Cardiac muscle cell (in vitro differentiated cells and primary cell): Measurements from ENCODE around the gene SPAG7. TPM values are rescaled to one million over a fixed set of nuclear protein-coding genes. Genes with fewer than 3 reads are reported as not detected.

ENCODE experiments used
- DNase-seq, 2 donors: peaks; one replicate each; pipeline versions ENCODE4 v3.0.0 to v3.0.0-alpha.2; 2010 to 2017; ENCODE audit warnings: low read depth in 1 of 2, low spot score in 1 of 2
- H3K27ac ChIP-seq: fragments of 200-600 bp; sonication (generic); 2 replicates; pipeline ENCODE4 v1.5.1; 2016
- H3K27me3 ChIP-seq: fragments of 200-600 bp; sonication (generic); 2 replicates; pipeline ENCODE4 v1.6.0; 2016; ENCODE audit warnings: control low read depth
- H3K36me3 ChIP-seq: fragments of 200-600 bp; sonication (generic); 2 replicates; pipeline ENCODE4 v1.5.1; 2016; ENCODE audit warnings: control low read depth
- H3K4me1 ChIP-seq: fragments of 200-600 bp; sonication (generic); 2 replicates; pipeline ENCODE4 v1.8.1; 2017; ENCODE audit warnings: low read depth, mild to moderate bottlenecking, mixed run types
- H3K4me3 ChIP-seq: fragments of 200-600 bp; sonication (generic); 2 replicates; pipeline ENCODE4 v1.5.1; 2016; ENCODE audit warnings: mild to moderate bottlenecking
- H3K9me3 ChIP-seq: fragments of 200-600 bp; sonication (generic); 2 replicates; pipeline ENCODE4 v1.5.1; 2017; ENCODE audit warnings: low read depth, mild to moderate bottlenecking, control low read depth
- CTCF ChIP-seq: IDR thresholded peaks from 2 replicates; pipeline ENCODE4 v1.5.1; 2012; ENCODE audit warnings: low read depth, mild to moderate bottlenecking, low read length
- polyA plus RNA-seq: library from polyadenylated mRNA; unstranded; fragments of >200 nt; fragmentation: Nextera tagmentation; extraction: Ambion mirVana; gene quantifications from 2 replicates; pipeline ENCODE4 v1.2.1, GENCODE V29; 2016
- total RNA-seq: library from RNA; depleted of rRNA; stranded (reverse); fragments of >200 nt; gene quantifications from 2 replicates; pipeline ENCODE4 v1.2.3, GENCODE V29; 2016

Gene SPAG7
- total and polyA plus RNA-seq, 2 experiments from 2014 or later = 227 to 399 TPM

GRCh38 chr17:5000237-5000639, 32.6 kb upstream of the SPAG7 start:
- TF ChIP-seq CTCF = no peak
- H3K27ac ChIP-seq = peak overlapping the region; percentile 87
- peak; percentile 54 to 60 for DNase-seq
- peaks cover 26% of the 10 kb centered on the region for H3K4me1 ChIP-seq
- H3K27me3 ChIP-seq = no peaks in the 10 kb centered on the region
- peaks cover 39% of the 10 kb centered on the region for H3K36me3 ChIP-seq
- peak overlapping the region; percentile 90 for H3K4me3 ChIP-seq
- H3K9me3 ChIP-seq = no peaks in the 10 kb centered on the region

- H3K36me3 ChIP-seq = peaks cover 32% of the 10 kb centered on the region
- H3K27me3 ChIP-seq = no peaks in the 10 kb centered on the region
- no peaks in the 10 kb centered on the region for H3K9me3 ChIP-seq
- TF ChIP-seq CTCF = no peak
- DNase-seq = no peak
- H3K27ac ChIP-seq = peak overlapping the region; percentile 87
- peak overlapping the region; percentile 90 for H3K4me3 ChIP-seq
- peaks cover 26% of the 10 kb centered on the region for H3K4me1 ChIP-seq
Observed at GRCh38 chr17:4999430-5000093, 31.9 kb upstream of the SPAG7 start.

- Histone ChIP-seq H3K9me3 (no peaks in the 10 kb centered on the region), H3K27ac (peak overlapping the region; percentile 87), H3K27me3 (no peaks in the 10 kb centered on the region), H3K36me3 (peaks cover 26% of the 10 kb centered on the region), H3K4me1 (peaks cover 26% of the 10 kb centered on the region), H3K4me3 (peak overlapping the region; percentile 90)
- DNase-seq = no peak
- no peak for TF ChIP-seq CTCF
Observed at GRCh38 chr17:4998732-4999429, 31.3 kb upstream of the SPAG7 start.

- no peak for TF ChIP-seq CTCF
- DNase-seq = peak in 1 of 2 donors; percentile 81
- peak overlapping the region; percentile 87 for H3K27ac ChIP-seq
- no peaks in the 10 kb centered on the region for H3K9me3 ChIP-seq
- H3K27me3 ChIP-seq = no peaks in the 10 kb centered on the region
- peaks cover 26% of the 10 kb centered on the region for H3K4me1 ChIP-seq
- peaks cover 19% of the 10 kb centered on the region for H3K36me3 ChIP-seq
- H3K4me3 ChIP-seq = peak overlapping the region; percentile 90
Observed at GRCh38 chr17:4998027-4998731, 30.6 kb upstream of the SPAG7 start.

- H3K4me3 ChIP-seq = peak within 1 kb of the TSS; percentile 90
- no peaks in the 10 kb centered on the region for H3K9me3 ChIP-seq
- H3K4me1 ChIP-seq = peaks cover 26% of the 10 kb centered on the region
- peak within 1 kb of the TSS; percentile 87 for H3K27ac ChIP-seq
- H3K36me3 ChIP-seq = peaks cover 14% of the 10 kb centered on the region
- no peak for TF ChIP-seq CTCF
- no peaks in the 10 kb centered on the region for H3K27me3 ChIP-seq
- peak; percentile 92 to 97 for DNase-seq
Observed at GRCh38 chr17:4997302-4998026, 29.8 kb upstream of the SPAG7 start, which contains the start of the genes INCA1 and KIF1C. INCA1 (minus strand) TSS chr17:4997522; CDS start chr17:4994437, 3,085 bp downstream. KIF1C (plus strand) TSS chr17:4997950; CDS start chr17:5000247, 2,297 bp downstream.
